ENCODE results near the gene POC1B. TPM values are rescaled to one million over a fixed set of nuclear protein-coding genes. Genes with fewer than 3 reads are reported as not detected.

POC1B gene
- total RNA-seq, 1 experiment from 2014 or later, result 17.8 TPM

- Mint-ChIP-seq H3K27ac (no peak overlapping the region), H3K4me1 (peaks cover 11% of the 10 kb centered on the region), H3K27me3 (ENCODE audit: low read depth) (no peaks in the 10 kb centered on the region), H3K4me3 (no peak overlapping the region), H3K36me3 (no peaks in the 10 kb centered on the region), H3K9me3 (no peaks in the 10 kb centered on the region)
- ChIA-PET CTCF (no interaction called here), POLR2A (no interaction called here)
- DNase-seq (ENCODE audit: low spot score), result no peak
- TF ChIP-seq ZBTB21 (CRISPR knock-in tag; IDR thresholded peaks at IDR 0.05; ENCODE audit: borderline replicate concordance) (no peak), ZNF121 (CRISPR knock-in tag; IDR thresholded peaks at IDR 0.05) (no peak), SP1 (CRISPR knock-in tag; conservative IDR thresholded peaks at IDR 0.05) (no peak), ATF2 (CRISPR knock-in tag; IDR thresholded peaks at IDR 0.05; ENCODE audit: borderline replicate concordance, low read depth) (no peak), ARID4B (CRISPR knock-in tag; IDR thresholded peaks at IDR 0.05; ENCODE audit: borderline replicate concordance) (no peak), EMX1 (CRISPR knock-in tag; IDR thresholded peaks at IDR 0.05) (no peak), ZNF281 (CRISPR knock-in tag; IDR thresholded peaks at IDR 0.05) (no peak), CDX4 (CRISPR knock-in tag; IDR thresholded peaks at IDR 0.05; ENCODE audit: borderline replicate concordance) (no peak), CREB1 (CRISPR knock-in tag; IDR thresholded peaks at IDR 0.05) (no peak), ESRRA (CRISPR knock-in tag; IDR thresholded peaks at IDR 0.05; ENCODE audit: borderline replicate concordance) (no peak), SOX15 (CRISPR knock-in tag; IDR thresholded peaks at IDR 0.05) (no peak), ZNF263 (CRISPR knock-in tag; IDR thresholded peaks at IDR 0.05; ENCODE audit: low read depth) (no peak), HMGXB4 (CRISPR knock-in tag; IDR thresholded peaks at IDR 0.05) (no peak), SMAD4 (CRISPR knock-in tag; IDR thresholded peaks at IDR 0.05) (no peak)
- no peak for ATAC-seq
Observed at GRCh38 chr12:89391726-89392336, 134.0 kb downstream of the POC1B start.

Data from WTC11 (cell line).